Left lobe of liver (tissue), 2 donors: ENCODE measurements around the gene TGOLN2. TPM values are rescaled to one million over a fixed set of nuclear protein-coding genes. Genes with fewer than 3 reads are reported as not detected.

Experiments
- ATAC-seq: fragments of 200-7000 bp; cut with Tn5 transposase; one replicate; pipeline ENCODE4 v1.9.1; 2020; ENCODE audit warnings: mild to moderate bottlenecking, moderate library complexity
- DNase-seq: peaks from one replicate; pipeline ENCODE4 v3.0.0-alpha.2; 2020; ENCODE audit warnings: low spot score
- total RNA-seq: library from RNA; stranded (reverse); gene quantifications from one replicate; pipeline ENCODE4 v1.2.1, GENCODE V29; 2021
- donor health status: DM: no; HTN: no; CAD: no; lungs with moderate emphysema.
- donor health status: DM: no; HTN: yes; CAD: no.

TGOLN2 gene
- total RNA-seq, 1 donor from 2014 or later: 89.6 TPM

DNA sequence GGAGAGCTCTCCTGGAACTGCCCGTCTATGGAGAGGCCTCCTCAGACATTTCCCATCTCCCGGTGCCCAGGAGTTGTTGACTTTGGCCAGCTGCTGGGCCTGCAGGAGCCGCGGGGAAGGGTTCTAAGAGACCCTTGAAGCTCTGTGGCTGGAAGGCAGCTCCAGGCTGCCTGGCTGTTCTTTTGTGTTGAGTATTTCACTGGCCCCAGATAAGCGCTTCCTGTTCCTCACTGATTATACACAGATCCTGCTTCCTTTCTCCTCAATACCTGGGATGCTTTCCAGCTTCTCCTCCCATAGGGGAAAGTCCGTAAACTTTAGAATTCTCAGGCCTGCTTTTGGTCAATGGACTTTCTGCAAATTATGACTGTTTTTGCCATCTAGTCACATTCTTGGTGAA lies 57.8 kb downstream of the TGOLN2 start:
- peak; percentile 90 for ATAC-seq
- DNase-seq: peak; percentile 53

Other genes with a start within 250 kb of the TGOLN2 start
- 5.7 TPM for gene TCF7L1, start 194.6 kb downstream of the TGOLN2 start, total RNA-seq
- 113 TPM for gene RETSAT, start 26.5 kb upstream of the TGOLN2 start, total RNA-seq
- gene ELMOD3, start 26.8 kb upstream of the TGOLN2 start, total RNA-seq: 12.7 TPM
- gene CAPG, start 82.4 kb upstream of the TGOLN2 start, total RNA-seq: 5.0 TPM
- 3.1 TPM for gene SH2D6, start 90.7 kb upstream of the TGOLN2 start, total RNA-seq
- gene MAT2A, start 211.2 kb upstream of the TGOLN2 start, total RNA-seq: 76.6 TPM
- gene GGCX, start 233.5 kb upstream of the TGOLN2 start, total RNA-seq: 232 TPM
- gene VAMP8, start 249.6 kb upstream of the TGOLN2 start, total RNA-seq: 69.9 TPM